HG03139 (cell line): ENCODE data around the gene ZPR1.
"Not testable (repeated sequence)": the region's sequence is repeated elsewhere in the genome, so short reads cannot be mapped to it uniquely, and the experiment has no call there.

Source experiments
- ATAC-seq: cut with Tn5 transposase; IDR thresholded peaks from one replicate; pipeline ENCODE4 v1.9.1; 2021; ENCODE audit not compliant: unreplicated experiment

The ZPR1 gene, protein sequence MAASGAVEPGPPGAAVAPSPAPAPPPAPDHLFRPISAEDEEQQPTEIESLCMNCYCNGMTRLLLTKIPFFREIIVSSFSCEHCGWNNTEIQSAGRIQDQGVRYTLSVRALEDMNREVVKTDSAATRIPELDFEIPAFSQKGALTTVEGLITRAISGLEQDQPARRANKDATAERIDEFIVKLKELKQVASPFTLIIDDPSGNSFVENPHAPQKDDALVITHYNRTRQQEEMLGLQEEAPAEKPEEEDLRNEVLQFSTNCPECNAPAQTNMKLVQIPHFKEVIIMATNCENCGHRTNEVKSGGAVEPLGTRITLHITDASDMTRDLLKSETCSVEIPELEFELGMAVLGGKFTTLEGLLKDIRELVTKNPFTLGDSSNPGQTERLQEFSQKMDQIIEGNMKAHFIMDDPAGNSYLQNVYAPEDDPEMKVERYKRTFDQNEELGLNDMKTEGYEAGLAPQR

DNA sequence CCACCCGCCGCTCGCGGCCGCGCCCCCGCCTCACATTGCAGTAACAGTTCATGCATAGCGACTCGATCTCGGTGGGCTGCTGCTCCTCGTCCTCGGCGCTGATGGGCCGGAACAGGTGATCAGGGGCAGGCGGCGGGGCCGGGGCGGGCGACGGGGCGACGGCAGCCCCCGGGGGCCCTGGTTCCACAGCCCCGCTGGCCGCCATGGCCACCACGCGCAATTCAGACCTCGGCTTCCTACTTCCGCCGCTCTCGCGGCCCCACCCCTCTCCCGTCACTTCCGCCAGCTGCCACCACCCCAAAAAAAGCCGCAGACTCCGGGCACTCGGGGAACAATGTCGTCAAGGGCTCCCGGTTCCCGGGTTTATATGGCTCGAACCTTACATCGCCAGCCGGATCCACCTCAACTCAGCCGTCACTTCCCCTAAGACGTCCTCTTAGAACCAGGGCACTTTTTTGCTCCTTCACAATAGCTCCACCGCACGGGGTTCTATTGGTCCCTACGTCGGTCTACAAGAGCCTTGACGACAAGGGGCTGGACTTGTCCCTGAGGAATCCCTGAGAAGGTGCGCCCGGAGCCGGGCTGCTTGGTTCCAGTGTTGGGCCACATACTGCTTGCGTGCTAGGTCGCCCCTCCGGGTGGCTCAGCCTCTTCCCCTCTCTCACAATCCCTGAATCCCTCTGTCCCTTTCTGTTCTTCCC is at the start of gene ZPR1:
Gene ZPR1, minus strand, starts transcription at position 238 of the 701 bp plus-strand sequence. Its CDS starts 33 bp downstream, at position 205.
- ATAC-seq = peak; percentile 81

DNA sequence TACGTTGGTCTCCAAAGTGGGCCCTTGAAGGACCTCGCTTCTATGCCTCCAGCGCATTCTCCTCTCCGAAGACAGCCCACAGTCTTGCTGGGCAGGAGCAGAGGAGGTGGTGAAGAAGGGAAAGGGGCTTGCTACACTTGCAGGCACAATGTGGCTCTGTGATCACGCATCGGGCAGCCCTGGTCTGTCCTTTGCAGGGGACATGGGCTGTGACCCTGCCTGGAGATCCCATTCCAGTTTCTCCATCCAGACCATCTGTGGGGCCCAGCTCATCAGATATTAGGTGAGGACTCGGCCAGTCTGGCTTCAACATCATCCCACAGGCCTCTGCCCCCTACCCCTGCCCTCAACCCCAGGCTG is 48.8 kb upstream of the ZPR1 start:
- ATAC-seq = no peak

DNA sequence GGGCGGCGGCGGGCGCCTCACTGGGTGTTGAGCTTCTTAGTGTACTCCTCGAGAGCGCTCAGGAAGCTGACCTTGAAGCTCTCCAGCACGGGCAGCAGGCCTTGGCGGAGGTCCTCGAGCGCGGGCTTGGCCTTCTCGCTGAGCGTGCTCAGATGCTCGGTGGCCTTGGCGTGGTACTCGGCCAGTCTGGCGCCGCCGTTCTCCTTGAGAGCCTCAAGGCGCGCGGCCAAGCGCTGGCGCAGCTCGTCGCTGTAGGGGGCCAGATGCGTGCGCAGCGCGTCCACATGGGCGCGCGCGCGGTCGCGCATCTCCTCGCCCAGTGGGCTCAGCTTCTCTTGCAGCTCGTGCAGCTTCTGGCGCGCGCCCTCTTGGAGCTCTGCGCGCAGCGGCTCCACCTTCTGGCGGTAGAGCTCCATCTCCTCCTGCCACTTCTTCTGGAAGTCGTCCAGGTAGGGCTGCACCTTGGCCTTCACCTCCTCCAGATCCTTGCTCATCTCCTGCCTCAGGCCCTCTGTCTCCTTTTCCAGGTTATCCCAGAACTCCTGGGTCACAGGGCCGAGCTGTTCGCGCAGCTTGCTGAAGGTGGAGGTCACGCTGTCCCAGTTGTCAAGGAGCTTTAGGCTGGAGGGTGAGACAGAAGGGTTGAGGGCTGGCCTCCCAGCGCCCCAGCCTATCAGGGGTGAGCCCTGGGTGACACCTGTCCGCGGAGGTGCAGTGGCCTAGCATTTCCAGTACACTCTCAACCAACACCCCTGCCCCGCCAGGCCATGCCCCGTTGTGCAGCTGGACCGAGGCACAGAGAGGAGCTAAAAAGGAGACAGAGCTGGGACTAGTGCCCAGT is 48.2 kb upstream of the ZPR1 start:
- ATAC-seq = peak; percentile 77

DNA sequence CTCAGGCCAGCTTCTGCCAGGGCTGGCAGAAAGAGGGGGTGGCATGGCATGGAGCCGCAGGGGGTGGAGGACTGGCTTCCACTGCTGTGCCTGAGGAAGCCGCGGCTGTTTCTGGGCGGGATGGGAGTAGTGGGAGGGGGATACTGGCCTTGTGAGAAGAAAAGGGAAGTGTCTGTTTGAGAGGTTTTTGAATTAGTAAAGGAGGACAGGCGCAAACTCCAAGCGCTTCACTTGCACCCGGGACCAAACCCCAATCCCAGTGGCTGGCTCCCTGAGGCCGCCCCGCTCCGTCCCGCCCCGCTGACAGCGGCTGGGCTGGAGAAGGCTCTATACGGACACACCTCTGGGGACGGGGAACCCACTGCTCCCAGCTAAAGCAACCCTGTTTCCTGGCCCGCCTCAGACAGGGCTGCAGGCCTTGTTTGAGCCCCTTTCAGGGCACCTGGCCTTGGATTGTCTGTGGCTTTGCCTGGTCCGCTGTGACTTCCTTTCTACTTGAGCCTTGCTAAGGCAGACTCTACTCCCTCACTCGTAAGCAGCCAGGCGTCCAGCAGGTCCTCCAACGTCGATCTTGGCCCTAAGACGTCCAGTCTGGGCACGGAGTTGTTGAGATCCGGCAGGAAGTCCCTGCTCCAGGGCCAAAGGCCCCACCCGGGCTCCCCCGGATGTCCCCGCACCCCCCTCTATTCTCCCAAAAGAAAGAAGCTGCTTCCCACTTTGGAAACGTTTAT is 47.4 kb upstream of the ZPR1 start:
- peak; percentile 37 for ATAC-seq

DNA sequence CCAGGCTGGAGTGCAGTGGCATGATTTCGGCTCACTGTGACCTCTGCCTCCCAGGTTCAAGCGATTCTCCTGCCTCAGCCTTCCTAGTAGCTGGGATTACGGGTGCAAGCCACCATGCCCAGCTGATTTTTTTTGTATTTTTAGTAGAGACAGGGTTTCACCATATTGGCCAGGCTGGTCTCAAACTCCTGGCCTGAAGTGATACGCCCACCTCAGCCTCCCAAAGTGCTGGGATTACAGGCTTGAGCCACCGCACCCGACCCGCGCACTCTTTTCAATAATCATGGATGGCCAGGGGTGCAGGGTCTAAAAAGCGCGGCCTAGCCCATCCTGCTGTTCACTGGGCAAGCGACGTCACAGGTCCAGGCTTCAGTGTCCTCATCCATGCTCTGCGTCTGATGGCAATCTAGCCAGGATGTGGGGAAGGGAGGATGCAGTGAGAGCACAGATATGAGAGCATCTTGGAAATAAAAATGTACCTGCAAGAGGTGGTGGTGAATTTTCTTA is 46.8 kb upstream of the ZPR1 start:
- ATAC-seq = not testable (repeated sequence)

DNA sequence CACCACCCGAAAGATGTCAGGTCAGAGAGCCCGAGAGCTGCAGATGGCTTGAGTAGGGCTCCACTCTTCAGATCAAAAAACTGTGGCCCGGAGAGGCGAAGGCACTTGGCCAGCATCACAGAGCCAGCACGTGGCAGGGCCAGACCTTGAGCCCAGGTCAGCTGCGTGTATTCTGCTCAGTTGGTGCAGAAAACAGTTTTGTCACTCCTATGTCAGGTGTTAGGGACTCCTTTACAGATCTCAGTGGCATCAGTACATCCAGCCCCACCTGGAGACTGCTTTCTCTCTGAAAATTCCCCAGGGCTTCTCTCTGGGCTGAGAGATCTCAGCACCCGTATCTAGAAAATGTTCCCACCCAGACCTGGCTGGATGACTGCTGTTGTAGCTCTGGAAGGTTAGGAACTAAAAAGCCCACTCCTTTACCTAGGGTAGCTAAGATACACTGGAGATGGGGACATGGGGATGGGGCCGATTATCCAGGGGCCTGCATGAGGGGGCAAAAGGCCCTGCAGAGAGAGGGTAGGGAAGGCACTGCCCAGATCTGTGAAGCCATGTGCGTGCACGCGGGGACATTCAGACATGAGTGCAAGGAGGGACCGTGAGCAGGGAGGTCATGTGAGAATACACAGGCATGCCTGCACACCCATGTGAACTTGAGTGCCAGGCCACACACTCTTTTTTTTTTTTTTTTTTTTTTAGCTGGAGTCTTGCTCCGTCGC is 46.2 kb upstream of the ZPR1 start:
- no peak for ATAC-seq

DNA sequence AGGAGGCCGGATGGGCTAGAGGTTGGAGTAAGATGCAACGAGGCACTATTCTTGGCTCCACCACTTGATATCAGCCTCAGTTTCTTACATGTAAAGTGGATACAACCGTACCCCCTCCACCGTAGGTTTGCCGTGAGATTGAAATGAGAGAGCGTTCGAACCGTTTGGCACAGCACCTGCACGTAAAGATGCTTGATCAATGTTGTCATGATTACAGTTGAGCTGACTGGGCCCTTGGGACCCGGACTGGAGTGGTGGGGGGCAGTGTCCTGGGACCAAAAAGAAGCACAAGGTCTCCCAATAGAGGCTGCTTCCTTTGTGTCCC is 45.6 kb upstream of the ZPR1 start:
- ATAC-seq = no peak

DNA sequence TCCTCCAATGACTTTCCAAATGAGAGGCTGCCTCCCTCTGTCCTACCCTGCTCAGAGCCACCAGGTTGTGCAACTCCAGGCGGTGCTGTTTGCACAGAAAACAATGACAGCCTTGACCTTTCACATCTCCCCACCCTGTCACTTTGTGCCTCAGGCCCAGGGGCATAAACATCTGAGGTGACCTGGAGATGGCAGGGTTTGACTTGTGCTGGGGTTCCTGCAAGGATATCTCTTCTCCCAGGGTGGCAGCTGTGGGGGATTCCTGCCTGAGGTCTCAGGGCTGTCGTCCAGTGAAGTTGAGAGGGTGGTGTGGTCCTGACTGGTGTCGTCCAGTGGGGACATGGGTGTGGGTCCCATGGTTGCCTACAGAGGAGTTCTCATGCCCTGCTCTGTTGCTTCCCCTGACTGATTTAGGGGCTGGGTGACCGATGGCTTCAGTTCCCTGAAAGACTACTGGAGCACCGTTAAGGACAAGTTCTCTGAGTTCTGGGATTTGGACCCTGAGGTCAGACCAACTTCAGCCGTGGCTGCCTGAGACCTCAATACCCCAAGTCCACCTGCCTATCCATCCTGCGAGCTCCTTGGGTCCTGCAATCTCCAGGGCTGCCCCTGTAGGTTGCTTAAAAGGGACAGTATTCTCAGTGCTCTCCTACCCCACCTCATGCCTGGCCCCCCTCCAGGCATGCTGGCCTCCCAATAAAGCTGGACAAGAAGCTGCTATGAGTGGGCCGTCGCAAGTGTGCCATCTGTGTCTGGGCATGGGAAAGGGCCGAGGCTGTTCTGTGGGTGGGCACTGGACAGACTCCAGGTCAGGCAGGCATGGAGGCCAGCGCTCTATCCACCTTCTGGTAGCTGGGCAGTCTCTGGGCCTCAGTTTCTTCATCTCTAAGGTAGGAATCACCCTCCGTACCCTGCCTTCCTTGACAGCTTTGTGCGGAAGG is 44.8 kb upstream of the ZPR1 start:
- ATAC-seq = no peak

DNA sequence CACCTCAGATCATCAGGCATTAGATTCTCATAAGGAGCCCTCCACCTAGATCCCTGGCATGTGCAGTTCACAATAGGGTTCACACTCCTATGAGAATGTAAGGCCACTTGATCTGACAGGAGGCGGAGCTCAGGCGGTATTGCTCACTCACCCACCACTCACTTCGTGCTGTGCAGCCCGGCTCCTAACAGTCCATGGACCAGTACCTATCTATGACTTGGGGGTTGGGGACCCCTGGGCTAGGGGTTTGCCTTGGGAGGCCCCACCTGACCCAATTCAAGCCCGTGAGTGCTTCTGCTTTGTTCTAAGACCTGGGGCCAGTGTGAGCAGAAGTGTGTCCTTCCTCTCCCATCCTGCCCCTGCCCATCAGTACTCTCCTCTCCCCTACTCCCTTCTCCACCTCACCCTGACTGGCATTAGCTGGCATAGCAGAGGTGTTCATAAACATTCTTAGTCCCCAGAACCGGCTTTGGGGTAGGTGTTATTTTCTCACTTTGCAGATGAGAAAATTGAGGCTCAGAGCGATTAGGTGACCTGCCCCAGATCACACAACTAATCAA is 44.0 kb upstream of the ZPR1 start:
- ATAC-seq = no peak

DNA sequence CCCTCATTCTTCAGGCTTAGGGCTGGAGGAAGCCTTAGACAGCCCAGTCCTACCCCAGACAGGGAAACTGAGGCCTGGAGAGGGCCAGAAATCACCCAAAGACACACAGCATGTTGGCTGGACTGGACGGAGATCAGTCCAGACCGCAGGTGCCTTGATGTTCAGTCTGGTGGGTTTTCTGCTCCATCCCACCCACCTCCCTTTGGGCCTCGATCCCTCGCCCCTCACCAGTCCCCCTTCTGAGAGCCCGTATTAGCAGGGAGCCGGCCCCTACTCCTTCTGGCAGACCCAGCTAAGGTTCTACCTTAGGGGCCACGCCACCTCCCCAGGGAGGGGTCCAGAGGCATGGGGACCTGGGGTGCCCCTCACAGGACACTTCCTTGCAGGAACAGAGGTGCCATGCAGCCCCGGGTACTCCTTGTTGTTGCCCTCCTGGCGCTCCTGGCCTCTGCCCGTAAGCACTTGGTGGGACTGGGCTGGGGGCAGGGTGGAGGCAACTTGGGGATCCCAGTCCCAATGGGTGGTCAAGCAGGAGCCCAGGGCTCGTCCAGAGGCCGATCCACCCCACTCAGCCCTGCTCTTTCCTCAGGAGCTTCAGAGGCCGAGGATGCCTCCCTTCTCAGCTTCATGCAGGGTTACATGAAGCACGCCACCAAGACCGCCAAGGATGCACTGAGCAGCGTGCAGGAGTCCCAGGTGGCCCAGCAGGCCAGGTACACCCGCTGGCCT is 42.5 kb upstream of the ZPR1 start:
- ATAC-seq = no peak

DNA sequence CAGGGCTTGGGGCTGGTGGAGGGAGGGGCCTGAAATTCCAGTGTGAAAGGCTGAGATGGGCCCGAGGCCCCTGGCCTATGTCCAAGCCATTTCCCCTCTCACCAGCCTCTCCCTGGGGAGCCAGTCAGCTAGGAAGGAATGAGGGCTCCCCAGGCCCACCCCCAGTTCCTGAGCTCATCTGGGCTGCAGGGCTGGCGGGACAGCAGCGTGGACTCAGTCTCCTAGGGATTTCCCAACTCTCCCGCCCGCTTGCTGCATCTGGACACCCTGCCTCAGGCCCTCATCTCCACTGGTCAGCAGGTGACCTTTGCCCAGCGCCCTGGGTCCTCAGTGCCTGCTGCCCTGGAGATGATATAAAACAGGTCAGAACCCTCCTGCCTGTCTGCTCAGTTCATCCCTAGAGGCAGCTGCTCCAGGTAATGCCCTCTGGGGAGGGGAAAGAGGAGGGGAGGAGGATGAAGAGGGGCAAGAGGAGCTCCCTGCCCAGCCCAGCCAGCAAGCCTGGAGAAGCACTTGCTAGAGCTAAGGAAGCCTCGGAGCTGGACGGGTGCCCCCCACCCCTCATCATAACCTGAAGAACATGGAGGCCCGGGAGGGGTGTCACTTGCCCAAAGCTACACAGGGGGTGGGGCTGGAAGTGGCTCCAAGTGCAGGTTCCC is 41.8 kb upstream of the ZPR1 start, which contains the start of gene APOC3:
Gene APOC3, plus strand, starts transcription at position 383 of the 659 bp plus-strand sequence. CDS start 676 bp downstream, outside the sequence.
- no peak for ATAC-seq

DNA sequence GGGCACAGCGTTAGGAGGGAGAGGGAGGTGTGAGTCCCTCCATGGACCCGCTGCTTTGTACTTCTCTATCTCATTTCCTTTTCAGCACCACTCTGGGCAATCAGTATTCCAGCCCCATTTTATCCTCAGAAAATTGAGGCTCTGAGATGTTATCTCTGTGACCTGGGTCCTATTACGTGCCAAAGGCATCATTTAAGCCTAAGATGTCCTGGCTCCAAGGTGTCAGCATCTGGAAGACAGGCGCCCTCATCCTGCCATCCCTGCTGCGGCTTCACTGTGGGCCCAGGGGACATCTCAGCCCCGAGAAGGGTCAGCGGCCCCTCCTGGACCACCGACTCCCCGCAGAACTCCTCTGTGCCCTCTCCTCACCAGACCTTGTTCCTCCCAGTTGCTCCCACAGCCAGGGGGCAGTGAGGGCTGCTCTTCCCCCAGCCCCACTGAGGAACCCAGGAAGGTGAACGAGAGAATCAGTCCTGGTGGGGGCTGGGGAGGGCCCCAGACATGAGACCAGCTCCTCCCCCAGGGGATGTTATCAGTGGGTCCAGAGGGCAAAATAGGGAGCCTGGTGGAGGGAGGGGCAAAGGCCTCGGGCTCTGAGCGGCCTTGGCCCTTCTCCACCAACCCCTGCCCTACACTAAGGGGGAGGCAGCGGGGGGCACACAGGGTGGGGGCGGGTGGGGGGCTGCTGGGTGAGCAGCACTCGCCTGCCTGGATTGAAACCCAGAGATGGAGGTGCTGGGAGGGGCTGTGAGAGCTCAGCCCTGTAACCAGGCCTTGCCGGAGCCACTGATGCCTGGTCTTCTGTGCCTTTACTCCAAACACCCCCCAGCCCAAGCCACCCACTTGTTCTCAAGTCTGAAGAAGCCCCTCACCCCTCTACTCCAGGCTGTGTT is 41.1 kb upstream of the ZPR1 start:
- ATAC-seq = no peak

DNA sequence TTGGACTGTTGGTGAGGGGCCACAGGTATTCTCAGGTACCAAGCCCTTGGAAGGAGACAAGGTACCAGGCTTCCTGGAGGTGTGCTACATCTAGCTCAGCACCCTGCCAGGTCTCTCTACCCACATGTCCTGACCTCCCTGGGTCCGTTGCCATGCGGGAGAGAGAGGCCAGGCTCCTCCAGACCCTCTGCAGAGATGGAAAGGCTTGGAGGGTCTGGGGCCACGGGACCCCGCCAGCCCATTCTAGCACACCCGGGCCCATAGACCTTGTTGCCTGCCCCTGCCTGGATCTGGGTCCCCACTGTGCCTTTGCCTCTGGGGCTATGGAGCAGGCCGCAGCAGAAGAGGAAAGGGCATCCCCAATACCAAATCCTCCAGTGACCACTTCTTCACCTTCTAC is 39.6 kb upstream of the ZPR1 start:
- no peak for ATAC-seq

DNA sequence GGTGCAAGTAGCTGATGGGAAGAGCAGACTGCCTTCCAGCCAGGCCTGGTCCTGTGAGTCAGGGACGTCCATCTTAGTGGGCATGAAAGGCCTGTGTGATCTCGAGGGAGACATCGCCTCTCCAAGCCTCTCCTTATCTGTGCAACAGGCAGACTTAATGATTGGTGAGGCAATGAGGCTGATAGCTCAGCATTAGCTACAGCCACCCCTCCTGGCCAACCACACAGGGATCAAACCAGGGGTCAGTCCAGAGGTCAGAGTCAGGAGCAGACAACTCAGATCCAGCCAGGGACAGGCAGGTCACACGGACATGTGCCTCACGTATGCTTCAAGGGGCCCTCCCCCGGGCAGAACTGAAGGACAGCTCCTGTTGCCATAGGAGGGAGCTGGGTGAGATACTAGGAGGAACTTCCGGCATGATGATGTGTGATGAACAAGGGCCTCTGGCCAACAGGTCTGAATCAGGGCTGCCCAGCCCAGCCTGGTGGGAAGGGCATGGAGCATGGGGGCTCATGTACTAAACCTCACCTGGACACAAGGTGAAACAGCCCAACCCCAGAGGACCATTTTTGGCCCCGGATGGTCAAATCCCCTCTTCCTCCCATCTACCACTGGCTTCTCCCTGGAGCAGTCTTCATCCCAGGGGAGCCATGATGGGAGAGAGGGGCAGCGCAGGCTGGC is 39.1 kb upstream of the ZPR1 start:
- ATAC-seq = no peak

DNA sequence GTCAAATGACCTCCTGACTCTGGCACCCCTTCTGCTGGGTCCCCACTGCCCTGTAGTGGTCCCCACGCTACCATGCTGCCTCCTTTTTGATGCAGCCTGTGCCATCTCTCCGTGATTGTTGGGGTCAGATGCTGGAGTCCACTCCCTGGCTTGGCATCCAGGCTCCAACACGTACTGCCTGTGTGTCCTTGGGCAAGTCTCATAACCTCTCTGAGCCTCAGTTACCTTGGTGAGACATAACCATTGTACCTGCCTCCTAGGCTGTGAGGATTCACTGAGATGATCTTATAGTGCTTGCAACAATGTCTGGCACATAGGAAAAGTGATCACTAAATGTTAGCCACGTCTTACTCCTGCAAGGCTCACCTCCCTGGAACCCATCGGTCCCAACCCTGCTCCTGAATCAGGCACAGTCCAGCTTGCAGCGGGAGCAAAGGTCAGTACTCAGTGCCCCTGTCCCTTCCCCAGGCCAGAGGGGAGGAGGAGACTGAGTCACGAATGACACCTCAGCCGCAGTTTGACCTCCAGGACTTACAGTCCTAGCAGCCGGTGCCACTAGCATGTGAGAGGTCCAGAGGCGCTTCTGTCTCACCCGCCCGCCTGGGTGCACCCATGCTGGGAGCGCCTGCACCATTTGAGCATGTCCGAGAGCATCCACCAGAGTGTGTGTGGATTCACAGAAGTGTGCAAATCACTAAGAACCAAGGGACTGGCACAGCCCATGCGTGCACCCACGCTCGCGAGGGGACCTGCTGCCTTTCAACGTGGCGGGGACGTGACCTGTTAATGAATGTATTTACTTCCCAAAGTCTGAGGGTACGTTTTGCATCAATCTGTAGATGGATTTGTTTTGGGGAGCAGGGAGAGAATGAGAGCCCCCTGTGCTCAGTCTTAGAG is 38.3 kb upstream of the ZPR1 start:
- no peak for ATAC-seq
